HL-60 (cell line): Measurements from ENCODE around the gene CKAP2.
A peak's percentile ranks its signal among the peaks of the same experiment; 100 is the strongest.

ENCODE experiments used
- DNase-seq, 2 experiments: peaks; one replicate each; pipeline ENCODE4 v3.0.0-alpha.2; 2010 to 2020; ENCODE audit warnings: low read depth in 1 of 2, low spot score in 1 of 2
- H3K27ac ChIP-seq: fragments of 250-450 bp; sonication (Bioruptor Pico); replicated peaks from 2 replicates; pipeline ENCODE4 v1.5.1; 2020; ENCODE audit warnings: mild to moderate bottlenecking, moderate library complexity
- H3K27me3 ChIP-seq: fragments of 250-450 bp; sonication (Bioruptor Pico); 2 replicates; pipeline ENCODE4 v1.5.1; 2021; ENCODE audit warnings: mild to moderate bottlenecking, moderate library complexity; ENCODE audit not compliant: insufficient read depth, poor library complexity, severe bottlenecking
- H3K4me3 ChIP-seq: replicated peaks from 2 replicates; pipeline ENCODE4 v1.5.1; 2011; ENCODE audit warnings: mild to moderate bottlenecking, control low read depth, low read length; ENCODE audit not compliant: insufficient read depth
- GABPA ChIP-seq: IDR thresholded peaks from 2 replicates; pipeline ENCODE4 v1.6.1; 2012; ENCODE audit warnings: low read depth
- POLR2AphosphoS5 ChIP-seq: IDR thresholded peaks from 2 replicates; pipeline ENCODE4 v1.6.1; 2012; ENCODE audit warnings: low read depth
- REST ChIP-seq: IDR thresholded peaks from 2 replicates; pipeline ENCODE4 v1.6.1; 2012; ENCODE audit warnings: low read depth; ENCODE audit not compliant: insufficient replicate concordance
- SPI1 ChIP-seq: IDR thresholded peaks from 2 replicates; pipeline ENCODE4 v1.6.1; 2012; ENCODE audit warnings: low read depth, mild to moderate bottlenecking, borderline replicate concordance
- TF ChIP-seq, protein P1 (sequence below): IDR thresholded peaks from one replicate; pipeline ENCODE4 v1.5.1; 2011; ENCODE audit warnings: low read length, control low read depth, inconsistent platforms; ENCODE audit not compliant: insufficient read depth

The CKAP2 gene

GRCh38 chr13:52447354-52447753, 7.9 kb upstream of the CKAP2 start:
- Histone ChIP-seq H3K4me3 (no peak overlapping the region), H3K27me3 (no peaks in the 10 kb centered on the region), H3K27ac (no peak overlapping the region)
- no peak for TF ChIP-seq POLR2AphosphoS5
- no peak for TF ChIP-seq GABPA
- no peak for TF ChIP-seq REST
- TF ChIP-seq, protein P1, sequence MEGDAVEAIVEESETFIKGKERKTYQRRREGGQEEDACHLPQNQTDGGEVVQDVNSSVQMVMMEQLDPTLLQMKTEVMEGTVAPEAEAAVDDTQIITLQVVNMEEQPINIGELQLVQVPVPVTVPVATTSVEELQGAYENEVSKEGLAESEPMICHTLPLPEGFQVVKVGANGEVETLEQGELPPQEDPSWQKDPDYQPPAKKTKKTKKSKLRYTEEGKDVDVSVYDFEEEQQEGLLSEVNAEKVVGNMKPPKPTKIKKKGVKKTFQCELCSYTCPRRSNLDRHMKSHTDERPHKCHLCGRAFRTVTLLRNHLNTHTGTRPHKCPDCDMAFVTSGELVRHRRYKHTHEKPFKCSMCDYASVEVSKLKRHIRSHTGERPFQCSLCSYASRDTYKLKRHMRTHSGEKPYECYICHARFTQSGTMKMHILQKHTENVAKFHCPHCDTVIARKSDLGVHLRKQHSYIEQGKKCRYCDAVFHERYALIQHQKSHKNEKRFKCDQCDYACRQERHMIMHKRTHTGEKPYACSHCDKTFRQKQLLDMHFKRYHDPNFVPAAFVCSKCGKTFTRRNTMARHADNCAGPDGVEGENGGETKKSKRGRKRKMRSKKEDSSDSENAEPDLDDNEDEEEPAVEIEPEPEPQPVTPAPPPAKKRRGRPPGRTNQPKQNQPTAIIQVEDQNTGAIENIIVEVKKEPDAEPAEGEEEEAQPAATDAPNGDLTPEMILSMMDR, result no peak
- TF ChIP-seq SPI1, result no peak
- no peak for DNase-seq

DNA sequence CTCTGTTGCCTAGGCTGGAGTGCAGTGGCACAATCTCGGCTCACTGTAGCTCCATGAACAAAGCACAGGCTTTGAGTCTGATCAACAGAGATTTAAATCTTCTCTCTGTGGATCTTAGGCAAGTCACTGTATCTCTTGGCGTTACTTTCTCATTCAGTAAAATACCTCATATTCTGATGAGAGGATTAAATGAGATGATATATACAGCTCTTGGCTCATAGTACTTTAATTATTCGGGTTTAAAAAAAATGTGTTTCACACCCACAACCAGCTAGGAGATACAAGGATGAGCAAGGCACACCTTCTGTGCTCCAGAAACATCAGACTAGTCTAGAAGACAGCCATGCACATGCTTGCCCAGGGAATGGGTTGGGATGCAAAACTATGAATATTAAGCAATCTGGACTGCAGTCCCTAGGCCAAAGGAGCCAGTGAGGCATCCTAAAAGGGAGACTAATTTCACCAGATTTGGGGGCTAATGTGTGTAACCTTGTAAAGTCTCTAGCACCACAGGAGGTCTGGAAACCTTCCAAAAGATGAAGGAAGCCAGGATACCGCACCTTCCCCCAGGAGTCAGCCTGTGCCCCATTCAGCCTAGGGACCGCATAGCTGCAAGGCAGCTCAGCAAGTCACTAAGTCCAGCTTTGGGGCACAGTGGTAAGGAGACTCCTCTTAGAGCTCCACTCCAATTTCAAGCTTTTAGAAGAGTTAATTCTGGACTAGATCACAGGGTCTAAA, 7.3 kb upstream of the CKAP2 start:
- no peak overlapping the region for H3K4me3 ChIP-seq
- H3K27ac ChIP-seq, result no peak overlapping the region
- no peak for DNase-seq
- H3K27me3 ChIP-seq, result no peaks in the 10 kb centered on the region
- TF ChIP-seq GABPA (no peak), REST (no peak), POLR2AphosphoS5 (no peak), SPI1 (no peak)
- TF ChIP-seq, protein P1, result no peak

GRCh38 chr13:52449331-52450011, 5.8 kb upstream of the CKAP2 start:
- no peak for DNase-seq
- Histone ChIP-seq H3K27ac (peak overlapping the region; percentile 88), H3K4me3 (peak overlapping the region; percentile 89), H3K27me3 (no peaks in the 10 kb centered on the region)
- TF ChIP-seq GABPA, result no peak
- TF ChIP-seq, protein P1, result no peak
- TF ChIP-seq REST, result no peak
- TF ChIP-seq SPI1, result peak; percentile 43; the same call in 1 of the 2 replicates
- TF ChIP-seq POLR2AphosphoS5, result no peak; the same call in 1 of the 2 replicates
